Panc1 (cell line): ENCODE data around the gene CTRB1. TPM values are rescaled to one million over a fixed set of nuclear protein-coding genes. Genes with fewer than 3 reads are reported as not detected.
A peak's percentile ranks its signal among the peaks of the same experiment; 100 is the strongest.

Source experiments
- ATAC-seq: fragments of 200-7000 bp; cut with Tn5 transposase; 2 replicates; pipeline ENCODE4 v1.9.1; 2020; ENCODE audit warnings: mild to moderate bottlenecking, moderate library complexity
- BruUV-seq: library from RNA; stranded (reverse); fragments of 400-500 nt; replicated peaks from 2 replicates; lab custom pipeline; 2021; lab: Mats Ljungman, UMichigan
- CTCF ChIA-PET: fragments of 300-600 bp; sonication (Branson Sonifier 250); formaldehyde crosslinking; loops from one replicate; lab custom pipeline; 2022; ENCODE audit warnings: antibody characterized with exemption; lab: Charles Lee
- POLR2A ChIA-PET: fragments of 300-600 bp; sonication (Branson Sonifier 250); formaldehyde crosslinking; loops from one replicate; lab custom pipeline; 2022; ENCODE audit warnings: antibody characterized with exemption; lab: Charles Lee
- DNase-seq: peaks from one replicate; pipeline ENCODE4 v3.0.0-alpha.2; 2010; ENCODE audit warnings: low read depth, low spot score
- H3K27ac ChIP-seq: 2 replicates; pipeline ENCODE4 v1.5.1; 2011; ENCODE audit warnings: mild to moderate bottlenecking, low read length, inconsistent platforms
- H3K27me3 ChIP-seq: fragments of 200-500 bp; sonication (Bioruptor generic); 2 replicates; pipeline ENCODE4 v1.6.0; 2014; ENCODE audit warnings: low read length, inconsistent platforms; ENCODE audit not compliant: control insufficient read depth, insufficient read depth
- H3K36me3 ChIP-seq: fragments of 200-500 bp; sonication (Bioruptor generic); 2 replicates; pipeline ENCODE4 v1.5.1; 2014; ENCODE audit warnings: inconsistent platforms, mild to moderate bottlenecking, low read length, moderate library complexity; ENCODE audit not compliant: control insufficient read depth, insufficient read depth
- H3K4me1 ChIP-seq: 2 replicates; pipeline ENCODE4 v1.5.1; 2011; ENCODE audit warnings: inconsistent platforms, mild to moderate bottlenecking, low read length, moderate library complexity; ENCODE audit not compliant: control insufficient read depth, insufficient read depth
- H3K4me3 ChIP-seq, 2 experiments: 2 replicates each; pipeline ENCODE4 v1.5.1; 2011 to 2012; ENCODE audit warnings: low read depth in 2 of 2, low read length in 2 of 2, mild to moderate bottlenecking in 2 of 2, inconsistent platforms in 1 of 2, moderate library complexity in 1 of 2
- H3K9me3 ChIP-seq: fragments of 200-500 bp; sonication (Bioruptor generic); 2 replicates; pipeline ENCODE4 v1.5.1; 2014; ENCODE audit warnings: low read depth, mild to moderate bottlenecking, inconsistent platforms, low read length, moderate library complexity; ENCODE audit not compliant: control insufficient read depth, insufficient read depth
- POLR2AphosphoS5 ChIP-seq: IDR thresholded peaks from 2 replicates; pipeline ENCODE4 v1.6.1; 2012; ENCODE audit warnings: mild to moderate bottlenecking, low read depth, low read length, moderate library complexity
- SIN3A ChIP-seq: IDR thresholded peaks from 2 replicates; pipeline ENCODE4 v1.6.1; 2012; ENCODE audit warnings: low read depth, mild to moderate bottlenecking, low read length, moderate library complexity, borderline replicate concordance; ENCODE audit not compliant: insufficient read depth
- TCF7L2 ChIP-seq: IDR thresholded peaks from 2 replicates; pipeline ENCODE4 v1.6.1; 2011; ENCODE audit warnings: mild to moderate bottlenecking, low read depth, low read length, inconsistent platforms
- in situ Hi-C: cut with HindIII; loops from 2 replicates; pipeline ENCODE4 v1.10.0; 2016; ENCODE audit warnings: low sequenced_read_pairs, low pct_unique_long_range_greater_than_20kb
- intact Hi-C: fragments of 100-400 bp; cut with micrococcal nuclease; formaldehyde crosslinking; loops from one replicate; pipeline ENCODE4 v1.10.0; 2022; ENCODE audit not compliant: unreplicated experiment
- total RNA-seq: library from RNA; stranded (reverse); gene quantifications from one replicate; pipeline ENCODE4 v1.2.1, GENCODE V29; 2021; ENCODE audit not compliant: unreplicated experiment
- TF ChIP-seq, protein P1 (sequence below), 2 experiments: IDR thresholded peaks; 2 replicates each; pipeline ENCODE4 v1.6.1; 2011 to 2012; ENCODE audit warnings: low read depth in 2 of 2, control low read depth in 1 of 2, low read length in 1 of 2, mild to moderate bottlenecking in 1 of 2, moderate library complexity in 1 of 2; ENCODE audit not compliant: insufficient read depth in 1 of 2
- TF ChIP-seq, protein P2 (sequence below): fragments of 450-650 bp; IDR thresholded peaks from 2 replicates; pipeline ENCODE4 v1.5.1; 2017; ENCODE audit warnings: mild to moderate bottlenecking

The CTRB1 gene
- total RNA-seq, 1 experiment from 2014 or later, result 2.7 TPM

DNA sequence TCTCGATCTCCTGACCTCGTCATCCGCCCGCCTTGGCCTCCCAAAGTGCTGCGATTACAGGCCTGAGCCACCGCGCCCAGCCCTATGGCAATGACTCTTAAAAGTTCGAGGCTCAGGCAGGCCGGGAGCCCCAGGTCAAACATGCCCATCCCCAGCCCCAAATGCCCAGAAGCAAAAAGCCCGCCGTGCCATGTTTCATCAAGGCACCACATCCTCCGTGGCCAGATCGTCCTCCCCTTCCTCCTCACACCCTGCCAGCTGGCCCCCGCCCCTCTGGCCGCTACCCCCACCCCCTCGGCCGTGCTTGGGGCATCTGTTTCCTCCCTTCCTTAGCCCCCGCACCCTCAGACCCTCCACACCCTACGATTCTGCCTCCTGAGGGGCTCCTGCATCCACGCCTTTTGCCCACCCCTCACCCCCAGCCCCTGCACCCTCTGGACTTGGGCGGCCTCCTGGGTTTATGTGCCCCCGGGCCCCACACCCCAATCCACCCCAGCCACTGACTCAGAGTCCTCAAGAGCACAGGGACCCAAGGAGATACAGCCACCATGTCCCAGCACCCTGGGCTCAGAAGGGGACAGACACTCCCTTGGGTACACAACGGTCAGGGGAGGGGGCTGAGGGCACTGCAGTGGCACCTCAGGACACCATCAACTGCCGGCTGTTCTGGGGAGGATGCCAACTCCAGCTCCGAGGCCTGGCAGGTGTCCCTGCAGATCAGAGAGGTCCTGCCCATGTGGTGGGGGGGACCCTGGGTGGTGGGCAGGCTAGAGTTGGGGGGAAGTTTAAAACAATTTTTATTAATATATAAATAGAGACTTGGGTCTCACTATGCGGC lies 7.1 kb downstream of the CTRB1 start:
- BruUV-seq, result no TSS peak
- TF ChIP-seq POLR2AphosphoS5, result peak; percentile 41
- TF ChIP-seq, protein P1, sequence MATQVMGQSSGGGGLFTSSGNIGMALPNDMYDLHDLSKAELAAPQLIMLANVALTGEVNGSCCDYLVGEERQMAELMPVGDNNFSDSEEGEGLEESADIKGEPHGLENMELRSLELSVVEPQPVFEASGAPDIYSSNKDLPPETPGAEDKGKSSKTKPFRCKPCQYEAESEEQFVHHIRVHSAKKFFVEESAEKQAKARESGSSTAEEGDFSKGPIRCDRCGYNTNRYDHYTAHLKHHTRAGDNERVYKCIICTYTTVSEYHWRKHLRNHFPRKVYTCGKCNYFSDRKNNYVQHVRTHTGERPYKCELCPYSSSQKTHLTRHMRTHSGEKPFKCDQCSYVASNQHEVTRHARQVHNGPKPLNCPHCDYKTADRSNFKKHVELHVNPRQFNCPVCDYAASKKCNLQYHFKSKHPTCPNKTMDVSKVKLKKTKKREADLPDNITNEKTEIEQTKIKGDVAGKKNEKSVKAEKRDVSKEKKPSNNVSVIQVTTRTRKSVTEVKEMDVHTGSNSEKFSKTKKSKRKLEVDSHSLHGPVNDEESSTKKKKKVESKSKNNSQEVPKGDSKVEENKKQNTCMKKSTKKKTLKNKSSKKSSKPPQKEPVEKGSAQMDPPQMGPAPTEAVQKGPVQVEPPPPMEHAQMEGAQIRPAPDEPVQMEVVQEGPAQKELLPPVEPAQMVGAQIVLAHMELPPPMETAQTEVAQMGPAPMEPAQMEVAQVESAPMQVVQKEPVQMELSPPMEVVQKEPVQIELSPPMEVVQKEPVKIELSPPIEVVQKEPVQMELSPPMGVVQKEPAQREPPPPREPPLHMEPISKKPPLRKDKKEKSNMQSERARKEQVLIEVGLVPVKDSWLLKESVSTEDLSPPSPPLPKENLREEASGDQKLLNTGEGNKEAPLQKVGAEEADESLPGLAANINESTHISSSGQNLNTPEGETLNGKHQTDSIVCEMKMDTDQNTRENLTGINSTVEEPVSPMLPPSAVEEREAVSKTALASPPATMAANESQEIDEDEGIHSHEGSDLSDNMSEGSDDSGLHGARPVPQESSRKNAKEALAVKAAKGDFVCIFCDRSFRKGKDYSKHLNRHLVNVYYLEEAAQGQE (IDR thresholded peaks at IDR 0.05; ENCODE audit: insufficient read depth in 1 of 2, low read depth in 2 of 2, low read length in 1 of 2), result no peak
- ChIA-PET CTCF (no interaction called here), POLR2A (no interaction called here)
- Histone ChIP-seq H3K4me1 (peaks cover 3% of the 10 kb centered on the region; the same call in 1 of the 2 replicates), H3K27me3 (no peaks in the 10 kb centered on the region), H3K4me3 (no peak overlapping the region), H3K9me3 (no peaks in the 10 kb centered on the region), H3K27ac (no peak overlapping the region), H3K36me3 (no peaks in the 10 kb centered on the region; the same call in 1 of the 2 replicates)
- in situ Hi-C loops (no loop called here), intact Hi-C loops (loop anchor here (2.0 kb wide), 1 partner anchor 19 kb away; the partner anchor contains the start of gene CTRB2)
- ATAC-seq (peak; percentile 18; the same call in 1 of the 2 replicates), DNase-seq (no peak)

DNA sequence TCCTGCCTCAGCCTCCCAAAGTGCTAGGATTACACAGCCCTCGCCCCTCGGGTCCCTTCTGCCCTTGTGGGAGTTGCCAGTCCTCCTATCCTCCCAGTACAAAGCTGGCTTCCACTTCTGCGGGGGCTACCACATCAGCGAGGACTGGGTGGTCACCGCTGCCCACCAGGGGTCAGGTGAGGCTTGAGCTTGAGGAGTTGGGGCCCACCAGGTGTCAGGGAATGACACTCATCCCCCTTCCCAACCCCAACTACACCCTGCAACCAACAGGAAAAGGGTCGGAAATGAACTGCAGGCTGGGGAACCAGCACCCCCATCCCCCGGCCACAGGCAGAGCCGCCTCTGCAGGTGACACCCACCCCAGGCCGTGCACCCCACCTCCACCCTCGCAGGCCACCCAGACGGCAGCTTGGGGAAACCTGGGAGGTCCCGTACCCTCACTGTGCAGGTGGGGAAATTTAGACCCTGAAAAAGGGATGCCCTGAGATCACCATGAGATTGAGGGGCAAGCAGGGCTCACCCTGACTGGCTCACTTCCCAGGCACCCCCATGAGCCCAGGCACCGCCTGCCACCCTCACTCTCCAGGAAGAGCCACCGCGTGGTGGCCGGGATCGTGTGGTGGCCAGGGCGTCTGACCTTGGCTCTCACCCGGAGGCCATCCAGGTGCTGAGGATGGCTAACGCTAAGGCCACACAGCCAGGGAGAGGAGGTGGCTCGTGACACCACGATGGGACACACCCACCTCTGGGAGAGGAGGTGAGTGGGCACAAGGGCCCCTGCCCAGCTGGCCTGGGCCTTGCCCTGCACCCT lies 8.0 kb downstream of the CTRB1 start:
- ChIA-PET POLR2A (no interaction called here), CTCF (no interaction called here)
- no peak overlapping the region for H3K4me3 ChIP-seq
- no peak overlapping the region for H3K27ac ChIP-seq
- ATAC-seq (peak; percentile 16), DNase-seq (no peak)
- in situ Hi-C loops (no loop called here), intact Hi-C loops (no loop called here)
- H3K9me3 ChIP-seq, result no peaks in the 10 kb centered on the region
- no TSS peak for BruUV-seq
- TF ChIP-seq TCF7L2 (no peak), POLR2AphosphoS5 (no peak), SIN3A (no peak)
- TF ChIP-seq, protein P1 (IDR thresholded peaks at IDR 0.05; ENCODE audit: insufficient read depth in 1 of 2, low read depth in 2 of 2, low read length in 1 of 2), result no peak
- TF ChIP-seq, protein P2, sequence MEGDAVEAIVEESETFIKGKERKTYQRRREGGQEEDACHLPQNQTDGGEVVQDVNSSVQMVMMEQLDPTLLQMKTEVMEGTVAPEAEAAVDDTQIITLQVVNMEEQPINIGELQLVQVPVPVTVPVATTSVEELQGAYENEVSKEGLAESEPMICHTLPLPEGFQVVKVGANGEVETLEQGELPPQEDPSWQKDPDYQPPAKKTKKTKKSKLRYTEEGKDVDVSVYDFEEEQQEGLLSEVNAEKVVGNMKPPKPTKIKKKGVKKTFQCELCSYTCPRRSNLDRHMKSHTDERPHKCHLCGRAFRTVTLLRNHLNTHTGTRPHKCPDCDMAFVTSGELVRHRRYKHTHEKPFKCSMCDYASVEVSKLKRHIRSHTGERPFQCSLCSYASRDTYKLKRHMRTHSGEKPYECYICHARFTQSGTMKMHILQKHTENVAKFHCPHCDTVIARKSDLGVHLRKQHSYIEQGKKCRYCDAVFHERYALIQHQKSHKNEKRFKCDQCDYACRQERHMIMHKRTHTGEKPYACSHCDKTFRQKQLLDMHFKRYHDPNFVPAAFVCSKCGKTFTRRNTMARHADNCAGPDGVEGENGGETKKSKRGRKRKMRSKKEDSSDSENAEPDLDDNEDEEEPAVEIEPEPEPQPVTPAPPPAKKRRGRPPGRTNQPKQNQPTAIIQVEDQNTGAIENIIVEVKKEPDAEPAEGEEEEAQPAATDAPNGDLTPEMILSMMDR, result no peak
- H3K4me1 ChIP-seq, result peaks cover 3% of the 10 kb centered on the region; the same call in 1 of the 2 replicates
- H3K36me3 ChIP-seq, result peaks cover 2% of the 10 kb centered on the region; the same call in 1 of the 2 replicates
- H3K27me3 ChIP-seq, result no peaks in the 10 kb centered on the region
